ENCODE measurements around the gene CFAP251.

DNA sequence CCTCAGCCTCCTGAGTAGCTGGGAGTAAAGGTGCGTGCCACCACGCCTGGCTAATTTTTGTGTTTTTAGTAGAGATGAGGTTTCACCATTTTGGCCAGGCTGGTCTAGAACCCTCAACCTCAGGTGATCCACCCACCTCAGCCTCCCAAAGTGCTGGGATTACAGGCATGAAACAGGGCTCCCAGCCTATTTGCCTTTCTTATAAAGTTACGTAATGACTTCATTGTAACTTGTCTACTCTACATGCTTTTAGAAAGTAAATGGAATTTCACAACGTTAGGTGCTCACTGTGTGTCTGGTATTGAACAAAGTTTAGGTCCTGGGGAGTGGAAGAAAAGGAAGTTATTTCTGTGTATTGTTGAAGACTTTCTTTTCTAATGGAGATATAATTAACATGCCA, 12.5 kb downstream of the CFAP251 start:
- TF ChIP-seq, protein P1, sequence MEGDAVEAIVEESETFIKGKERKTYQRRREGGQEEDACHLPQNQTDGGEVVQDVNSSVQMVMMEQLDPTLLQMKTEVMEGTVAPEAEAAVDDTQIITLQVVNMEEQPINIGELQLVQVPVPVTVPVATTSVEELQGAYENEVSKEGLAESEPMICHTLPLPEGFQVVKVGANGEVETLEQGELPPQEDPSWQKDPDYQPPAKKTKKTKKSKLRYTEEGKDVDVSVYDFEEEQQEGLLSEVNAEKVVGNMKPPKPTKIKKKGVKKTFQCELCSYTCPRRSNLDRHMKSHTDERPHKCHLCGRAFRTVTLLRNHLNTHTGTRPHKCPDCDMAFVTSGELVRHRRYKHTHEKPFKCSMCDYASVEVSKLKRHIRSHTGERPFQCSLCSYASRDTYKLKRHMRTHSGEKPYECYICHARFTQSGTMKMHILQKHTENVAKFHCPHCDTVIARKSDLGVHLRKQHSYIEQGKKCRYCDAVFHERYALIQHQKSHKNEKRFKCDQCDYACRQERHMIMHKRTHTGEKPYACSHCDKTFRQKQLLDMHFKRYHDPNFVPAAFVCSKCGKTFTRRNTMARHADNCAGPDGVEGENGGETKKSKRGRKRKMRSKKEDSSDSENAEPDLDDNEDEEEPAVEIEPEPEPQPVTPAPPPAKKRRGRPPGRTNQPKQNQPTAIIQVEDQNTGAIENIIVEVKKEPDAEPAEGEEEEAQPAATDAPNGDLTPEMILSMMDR (conservative IDR thresholded peaks at IDR 0.05 in 1 of 2, IDR thresholded peaks at IDR 0.05 in 1 of 2; ENCODE audit: low read depth in 1 of 2, low read length in 2 of 2): no peak
- no peak for TF ChIP-seq EZH2 (IDR thresholded peaks at IDR 0.05; ENCODE audit: low read length, missing control alignments)
